Astrocyte (in vitro differentiated cells and primary cell): ENCODE results near the gene COMT. TPM values are rescaled to one million over a fixed set of nuclear protein-coding genes. Genes with fewer than 3 reads are reported as not detected.

Source experiments
- DNase-seq: peaks from one replicate; pipeline ENCODE4 v3.0.0-alpha.2; 2010; ENCODE audit warnings: low read depth
- FAIRE-seq: peaks from 2 replicates; lab custom pipeline; 2011; peaks lifted over from hg19 to GRCh38; lab: Jason Lieb, UNC
- H2AFZ ChIP-seq: 2 replicates; pipeline ENCODE4 v1.6.0; 2012; ENCODE audit warnings: low read depth, low read length, inconsistent platforms
- H3K27ac ChIP-seq: 2 replicates; pipeline ENCODE4 v1.5.1; 2011; ENCODE audit warnings: low read depth, low read length, inconsistent platforms
- H3K27me3 ChIP-seq: 2 replicates; pipeline ENCODE4 v1.6.0; 2011; ENCODE audit warnings: low read length, inconsistent platforms; ENCODE audit not compliant: insufficient read depth
- H3K36me3 ChIP-seq: 2 replicates; pipeline ENCODE4 v1.5.1; 2011; ENCODE audit warnings: low read length, inconsistent platforms; ENCODE audit not compliant: insufficient read depth
- H3K4me1 ChIP-seq: 2 replicates; pipeline ENCODE4 v1.5.1; 2011; ENCODE audit warnings: low read length, inconsistent platforms; ENCODE audit not compliant: insufficient read depth
- H3K4me2 ChIP-seq: 2 replicates; pipeline ENCODE4 v1.6.0; 2012; ENCODE audit warnings: low read length, inconsistent platforms
- H3K4me3 ChIP-seq: 2 replicates; pipeline ENCODE4 v1.5.1; 2011; ENCODE audit warnings: low read depth, mild to moderate bottlenecking, low read length, inconsistent platforms; ENCODE audit not compliant: insufficient read depth
- H3K79me2 ChIP-seq: 2 replicates; pipeline ENCODE4 v1.6.0; 2012; ENCODE audit warnings: mild to moderate bottlenecking, low read length, inconsistent platforms; ENCODE audit not compliant: insufficient read depth
- H3K9ac ChIP-seq: 2 replicates; pipeline ENCODE4 v1.6.0; 2012; ENCODE audit warnings: mild to moderate bottlenecking, low read length, inconsistent platforms
- H3K9me3 ChIP-seq: 2 replicates; pipeline ENCODE4 v1.5.1; 2012; ENCODE audit warnings: low read depth, mild to moderate bottlenecking, low read length, inconsistent platforms; ENCODE audit not compliant: insufficient read depth
- H4K20me1 ChIP-seq: 2 replicates; pipeline ENCODE4 v1.6.0; 2012; ENCODE audit warnings: low read length, inconsistent platforms; ENCODE audit not compliant: insufficient read depth
- H3K27ac Mint-ChIP-seq: one replicate; pipeline ENCODE4 v1.8.0; 2021; ENCODE audit warnings: mild to moderate bottlenecking, mixed read lengths; ENCODE audit not compliant: unreplicated experiment
- H3K27me3 Mint-ChIP-seq: one replicate; pipeline ENCODE4 v1.8.0; 2021; ENCODE audit warnings: low read depth, mixed read lengths; ENCODE audit not compliant: unreplicated experiment
- H3K36me3 Mint-ChIP-seq: one replicate; pipeline ENCODE4 v1.8.0; 2021; ENCODE audit warnings: low read depth, mixed read lengths; ENCODE audit not compliant: unreplicated experiment
- H3K4me1 Mint-ChIP-seq: one replicate; pipeline ENCODE4 v1.8.0; 2021; ENCODE audit warnings: low read depth, mixed read lengths; ENCODE audit not compliant: unreplicated experiment
- H3K4me3 Mint-ChIP-seq: one replicate; pipeline ENCODE4 v1.8.0; 2021; ENCODE audit warnings: mild to moderate bottlenecking, moderate library complexity, mixed read lengths; ENCODE audit not compliant: unreplicated experiment
- H3K9me3 Mint-ChIP-seq: one replicate; pipeline ENCODE4 v1.8.0; 2021; ENCODE audit warnings: mild to moderate bottlenecking, mixed read lengths; ENCODE audit not compliant: unreplicated experiment
- EZH2 ChIP-seq: IDR thresholded peaks from 2 replicates; pipeline ENCODE4 v1.6.1; 2012; ENCODE audit warnings: mild to moderate bottlenecking, low read length, inconsistent platforms; ENCODE audit not compliant: insufficient read depth
- total RNA-seq: library from RNA; stranded (reverse); gene quantifications from 2 replicates; pipeline ENCODE4 v1.2.1, GENCODE V29; 2021
- TF ChIP-seq, protein P1 (sequence below): IDR thresholded peaks from 2 replicates; pipeline ENCODE4 v1.5.1; 2011; ENCODE audit warnings: low read depth, mild to moderate bottlenecking, inconsistent platforms, low read length, moderate library complexity; ENCODE audit not compliant: insufficient read depth

COMT gene
- total RNA-seq, 1 donor from 2014 or later = 116 TPM

DNA sequence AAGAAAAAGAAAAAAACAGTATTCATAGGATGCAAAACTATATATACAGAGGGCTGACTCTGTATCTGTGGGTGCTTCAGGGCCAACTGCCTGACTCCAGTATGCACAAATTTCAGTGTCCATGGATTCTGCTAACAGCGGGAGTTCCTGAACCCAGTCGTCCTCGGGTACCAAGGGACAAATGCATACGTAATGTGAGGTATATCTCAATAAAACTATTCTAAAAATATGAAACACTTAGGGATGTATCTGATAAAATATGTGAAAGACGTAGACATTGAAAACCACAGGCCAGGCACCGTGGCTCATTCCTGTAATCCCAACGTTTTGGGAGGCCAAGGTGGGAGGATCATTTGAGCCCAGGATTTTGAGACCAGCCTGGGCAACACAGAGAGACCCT, 13.9 kb upstream of the COMT start:
- Histone ChIP-seq H3K4me1 (no peaks in the 10 kb centered on the region), H3K27me3 (no peaks in the 10 kb centered on the region), H3K9ac (no peak overlapping the region), H3K79me2 (no peaks in the 10 kb centered on the region), H4K20me1 (peaks cover 5% of the 10 kb centered on the region), H3K27ac (no peak overlapping the region), H3K4me3 (no peak overlapping the region), H2AFZ (no peak overlapping the region), H3K9me3 (no peaks in the 10 kb centered on the region), H3K36me3 (no peaks in the 10 kb centered on the region), H3K4me2 (no peak overlapping the region)
- no peak overlapping the region for H3K4me3 Mint-ChIP-seq
- no peaks in the 10 kb centered on the region for H3K9me3 Mint-ChIP-seq
- H3K4me1 Mint-ChIP-seq = no peaks in the 10 kb centered on the region
- H3K27ac Mint-ChIP-seq = no peak overlapping the region
- FAIRE-seq (no peak), DNase-seq (no peak)
- H3K27me3 Mint-ChIP-seq = peaks cover 6% of the 10 kb centered on the region
- peaks cover 10% of the 10 kb centered on the region for H3K36me3 Mint-ChIP-seq
- TF ChIP-seq, protein P1, sequence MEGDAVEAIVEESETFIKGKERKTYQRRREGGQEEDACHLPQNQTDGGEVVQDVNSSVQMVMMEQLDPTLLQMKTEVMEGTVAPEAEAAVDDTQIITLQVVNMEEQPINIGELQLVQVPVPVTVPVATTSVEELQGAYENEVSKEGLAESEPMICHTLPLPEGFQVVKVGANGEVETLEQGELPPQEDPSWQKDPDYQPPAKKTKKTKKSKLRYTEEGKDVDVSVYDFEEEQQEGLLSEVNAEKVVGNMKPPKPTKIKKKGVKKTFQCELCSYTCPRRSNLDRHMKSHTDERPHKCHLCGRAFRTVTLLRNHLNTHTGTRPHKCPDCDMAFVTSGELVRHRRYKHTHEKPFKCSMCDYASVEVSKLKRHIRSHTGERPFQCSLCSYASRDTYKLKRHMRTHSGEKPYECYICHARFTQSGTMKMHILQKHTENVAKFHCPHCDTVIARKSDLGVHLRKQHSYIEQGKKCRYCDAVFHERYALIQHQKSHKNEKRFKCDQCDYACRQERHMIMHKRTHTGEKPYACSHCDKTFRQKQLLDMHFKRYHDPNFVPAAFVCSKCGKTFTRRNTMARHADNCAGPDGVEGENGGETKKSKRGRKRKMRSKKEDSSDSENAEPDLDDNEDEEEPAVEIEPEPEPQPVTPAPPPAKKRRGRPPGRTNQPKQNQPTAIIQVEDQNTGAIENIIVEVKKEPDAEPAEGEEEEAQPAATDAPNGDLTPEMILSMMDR = no peak
- TF ChIP-seq EZH2 = no peak

DNA sequence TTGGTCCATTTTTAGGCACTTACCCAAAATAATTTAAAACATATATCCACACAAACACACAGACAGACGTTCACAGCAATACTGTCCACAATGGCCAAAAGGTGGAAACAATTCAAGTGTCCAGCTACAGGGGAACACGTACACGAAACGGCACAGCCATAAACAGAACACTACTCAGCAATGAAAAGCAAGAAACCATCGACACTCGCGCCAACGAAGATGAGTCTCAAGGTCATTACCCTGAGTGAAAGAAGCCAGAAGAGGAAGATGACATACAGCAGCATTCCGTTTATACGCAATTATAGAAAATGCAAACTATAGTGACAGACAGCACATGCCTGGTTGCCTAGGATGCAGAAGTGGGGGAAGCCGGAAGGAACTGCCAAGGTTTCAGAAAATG, 13.4 kb upstream of the COMT start:
- no peak overlapping the region for H3K4me2 ChIP-seq
- H3K27me3 Mint-ChIP-seq = peaks cover 4% of the 10 kb centered on the region
- no peaks in the 10 kb centered on the region for H3K4me1 Mint-ChIP-seq
- TF ChIP-seq, protein P1 = no peak
- no peak for TF ChIP-seq EZH2
- H3K4me3 Mint-ChIP-seq = no peak overlapping the region
- H3K27ac ChIP-seq = no peak overlapping the region
- H3K79me2 ChIP-seq = no peaks in the 10 kb centered on the region
- H3K36me3 ChIP-seq = no peaks in the 10 kb centered on the region
- H3K4me3 ChIP-seq = no peak overlapping the region
- H4K20me1 ChIP-seq = peaks cover 5% of the 10 kb centered on the region
- peaks cover 10% of the 10 kb centered on the region for H3K36me3 Mint-ChIP-seq
- H3K9me3 ChIP-seq = no peaks in the 10 kb centered on the region
- H3K27ac Mint-ChIP-seq = no peak overlapping the region
- no peak for FAIRE-seq
- no peaks in the 10 kb centered on the region for H3K27me3 ChIP-seq
- no peak overlapping the region for H3K9ac ChIP-seq
- no peaks in the 10 kb centered on the region for H3K4me1 ChIP-seq
- no peaks in the 10 kb centered on the region for H3K9me3 Mint-ChIP-seq
- no peak overlapping the region for H2AFZ ChIP-seq
- DNase-seq = no peak

DNA sequence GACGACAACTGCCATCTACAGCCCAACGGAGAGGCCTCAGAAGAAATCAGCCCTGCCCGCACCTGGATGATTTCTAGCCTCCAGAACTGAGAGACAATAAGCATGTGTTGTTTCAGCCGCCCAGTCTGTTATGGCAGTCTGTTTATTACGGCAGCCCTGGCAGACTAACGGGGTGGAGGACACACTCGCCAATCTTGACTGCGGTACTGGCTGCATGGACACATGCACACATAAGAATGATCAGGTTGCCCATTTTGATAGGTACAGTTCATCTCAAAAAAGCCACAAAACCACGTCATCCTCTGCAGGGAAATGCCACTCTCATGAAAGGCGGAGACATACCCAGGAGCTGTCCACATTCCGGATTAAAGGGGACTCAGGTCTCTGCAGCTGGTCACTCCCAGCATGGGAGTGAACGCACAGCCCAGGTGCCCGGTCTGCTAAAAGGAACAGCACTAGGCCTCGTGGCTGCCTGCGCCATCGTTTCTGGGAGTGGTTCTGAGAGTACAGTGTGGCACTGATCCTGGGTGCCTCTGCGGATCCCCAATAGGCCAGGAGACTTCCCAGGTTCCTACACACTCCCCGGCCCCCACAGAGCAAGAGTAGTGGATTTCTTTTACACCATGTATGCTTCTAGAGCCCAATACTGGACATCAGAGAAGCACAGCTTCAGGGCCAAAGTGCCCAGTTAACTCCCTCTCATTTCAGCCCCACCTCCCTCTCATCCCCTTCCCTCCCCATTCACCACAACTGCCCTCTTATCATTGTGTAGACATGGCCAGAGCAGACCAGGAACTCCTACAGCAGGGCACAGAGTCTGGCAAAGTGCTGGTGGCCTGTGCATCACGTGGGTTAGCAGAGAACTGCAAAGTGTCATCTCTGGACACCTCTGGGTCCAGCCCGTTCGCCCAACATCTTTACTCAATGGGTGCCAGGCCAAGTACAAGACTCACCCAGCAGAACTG, 11.7 kb upstream of the COMT start:
- Histone ChIP-seq H3K4me3 (no peak overlapping the region), H3K4me1 (no peaks in the 10 kb centered on the region), H3K9me3 (no peaks in the 10 kb centered on the region), H3K9ac (no peak overlapping the region), H3K27me3 (no peaks in the 10 kb centered on the region), H3K27ac (no peak overlapping the region), H3K36me3 (no peaks in the 10 kb centered on the region), H3K79me2 (no peaks in the 10 kb centered on the region), H4K20me1 (no peaks in the 10 kb centered on the region), H2AFZ (no peak overlapping the region), H3K4me2 (no peak overlapping the region)
- Mint-ChIP-seq H3K27me3 (peaks cover 4% of the 10 kb centered on the region), H3K4me3 (peak overlapping the region; percentile 60), H3K27ac (no peak overlapping the region), H3K4me1 (no peaks in the 10 kb centered on the region), H3K36me3 (peaks cover 12% of the 10 kb centered on the region), H3K9me3 (no peaks in the 10 kb centered on the region)
- FAIRE-seq (no peak), DNase-seq (no peak)
- TF ChIP-seq, protein P1 = no peak
- TF ChIP-seq EZH2 = no peak
